HG03135 (cell line): ENCODE results near the gene PDE4C.
A peak's percentile ranks its signal among the peaks of the same experiment; 100 is the strongest.

Experiments
- ATAC-seq: cut with Tn5 transposase; IDR thresholded peaks from one replicate; pipeline ENCODE4 v1.9.1; 2021; ENCODE audit warnings: mild to moderate bottlenecking, moderate library complexity; ENCODE audit not compliant: unreplicated experiment

Gene PDE4C

DNA sequence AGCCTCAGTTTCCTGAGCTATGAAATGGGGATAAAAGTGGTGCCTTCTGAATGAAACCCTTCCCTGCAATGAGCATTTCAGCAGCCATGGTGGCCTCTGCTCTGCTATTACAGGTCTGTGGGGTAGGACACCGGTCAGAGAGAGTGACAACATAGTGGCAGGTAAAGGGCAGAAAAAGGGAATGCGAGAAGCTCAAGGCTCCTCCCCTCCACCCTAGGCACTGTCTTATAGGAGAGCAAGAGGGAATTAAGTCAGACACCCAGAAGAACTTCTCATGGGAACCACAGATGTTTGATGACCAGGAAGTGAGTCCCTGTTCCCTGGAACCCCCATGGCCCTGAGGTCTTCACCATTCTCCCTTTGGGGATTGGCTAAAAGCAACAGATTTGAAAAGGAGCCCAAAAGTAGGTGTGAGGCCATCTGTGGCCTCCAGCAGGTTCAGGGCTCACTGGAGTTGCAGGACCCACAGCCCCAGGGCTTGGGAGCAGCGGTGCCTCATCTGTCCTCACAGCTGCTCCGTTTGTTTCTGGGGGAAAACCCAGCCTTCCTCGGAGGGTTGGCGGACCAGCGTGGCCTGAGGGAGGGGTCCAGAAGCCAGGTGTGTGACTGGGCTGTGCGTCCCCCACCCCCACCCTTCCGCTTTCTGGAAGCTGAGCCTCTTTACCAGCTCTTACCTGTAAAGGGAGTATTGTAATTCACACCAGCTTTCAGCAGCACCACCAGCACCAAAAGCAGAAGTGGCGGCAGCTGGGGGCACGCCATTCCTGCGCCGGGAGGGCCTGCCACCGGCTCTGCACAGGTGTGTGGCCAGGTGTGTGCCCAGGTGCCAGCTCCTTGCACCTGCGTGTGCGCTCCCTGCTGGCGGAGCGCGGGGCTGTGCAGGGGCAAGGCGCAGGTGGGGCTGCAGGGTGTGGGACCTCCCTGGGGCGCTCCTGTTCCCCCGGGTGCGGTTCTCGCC is 28.6 kb upstream of the PDE4C start:
- ATAC-seq: no peak

DNA sequence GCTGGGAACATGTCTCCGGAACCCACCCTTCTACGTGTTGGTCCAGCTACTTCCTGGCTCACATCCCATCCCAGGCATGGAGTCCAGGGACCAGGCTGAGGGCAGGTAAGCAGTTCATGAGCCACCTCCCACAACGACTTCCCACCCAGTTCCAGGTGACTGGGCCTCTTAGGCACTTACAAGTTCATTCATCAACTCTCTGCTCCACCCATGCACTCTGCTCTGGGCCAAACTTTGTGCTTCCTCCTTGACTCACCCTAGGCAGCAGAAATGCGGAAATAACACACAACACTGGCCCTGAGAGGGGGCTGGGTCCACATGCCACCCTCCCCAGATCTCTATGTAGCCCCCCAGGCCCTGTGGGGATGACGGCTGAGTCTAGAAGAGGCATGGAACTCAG is 27.5 kb upstream of the PDE4C start:
- ATAC-seq: no peak

DNA sequence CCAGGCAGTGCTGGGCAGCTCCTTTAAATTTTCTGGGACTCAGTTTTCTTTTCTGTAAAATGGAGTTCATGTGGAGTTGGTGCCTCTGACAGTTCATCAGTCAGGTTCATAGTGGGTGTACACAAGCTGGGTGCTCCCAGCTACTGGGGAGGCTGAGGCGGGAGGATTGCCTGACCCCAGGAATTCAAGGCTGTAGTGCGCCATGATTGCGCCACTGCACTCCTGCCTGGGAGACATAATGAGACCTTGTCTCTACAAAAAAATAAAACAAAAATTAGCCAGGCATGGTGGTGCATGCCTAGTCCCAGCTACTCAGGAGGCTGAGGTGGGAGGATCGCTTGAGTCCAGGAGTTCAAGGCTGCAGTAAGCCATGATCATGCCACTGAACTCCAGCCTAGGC is 26.9 kb upstream of the PDE4C start:
- no peak for ATAC-seq

DNA sequence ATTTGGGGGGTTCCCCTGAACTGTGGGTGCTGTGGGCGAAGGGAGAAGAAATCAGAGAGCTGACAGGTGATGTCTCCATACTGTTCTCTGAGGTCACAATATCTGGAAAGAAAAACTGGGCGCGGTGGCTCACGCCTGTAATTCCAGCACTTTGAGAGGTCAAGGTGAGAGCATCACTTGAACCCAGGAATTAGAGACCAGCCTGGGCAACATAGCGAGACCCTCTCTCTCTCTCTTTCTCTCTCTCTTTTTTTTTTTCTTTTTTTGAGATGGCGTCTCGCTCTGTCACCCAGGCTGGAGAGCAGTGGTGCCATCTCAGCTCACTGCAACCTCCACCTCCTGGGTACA is 26.1 kb upstream of the PDE4C start:
- no peak for ATAC-seq

DNA sequence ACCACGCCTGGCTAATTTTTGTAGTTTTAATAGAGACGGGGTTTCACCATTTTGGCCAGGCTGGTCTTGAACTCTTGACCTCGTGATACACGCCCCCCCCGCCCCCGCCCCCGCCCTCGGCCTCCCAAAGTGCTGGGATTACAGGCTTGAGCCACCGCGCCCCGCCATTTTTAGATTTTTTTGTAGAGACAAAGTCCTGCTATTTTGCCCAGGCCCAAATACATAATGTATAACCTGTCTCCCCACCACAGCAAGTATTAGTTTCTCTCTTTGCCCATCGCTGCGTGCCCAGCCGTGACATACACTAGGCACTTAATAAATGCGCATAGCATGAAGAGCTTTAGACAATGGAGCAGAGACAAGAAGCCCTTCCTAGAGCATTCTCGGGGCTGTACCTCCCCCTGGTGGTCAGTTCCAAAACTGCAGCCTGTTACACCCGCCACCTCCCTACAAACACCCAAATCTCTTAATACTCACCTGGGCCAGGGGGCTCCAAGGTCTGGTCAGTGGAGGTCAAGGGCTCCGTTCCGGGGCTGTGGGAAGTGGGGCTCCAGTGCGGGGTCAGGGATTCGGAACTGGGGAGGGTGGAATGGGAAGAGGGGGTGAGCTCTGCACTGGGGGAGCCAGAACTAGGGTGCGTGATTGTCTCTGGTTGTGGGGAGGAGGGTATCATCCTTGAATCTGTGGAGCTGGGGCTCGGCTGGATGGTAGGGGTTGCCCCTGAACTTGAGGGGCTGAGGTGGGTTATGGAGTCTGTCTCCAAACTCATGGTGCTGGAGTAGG is 25.5 kb upstream of the PDE4C start:
- no peak for ATAC-seq

DNA sequence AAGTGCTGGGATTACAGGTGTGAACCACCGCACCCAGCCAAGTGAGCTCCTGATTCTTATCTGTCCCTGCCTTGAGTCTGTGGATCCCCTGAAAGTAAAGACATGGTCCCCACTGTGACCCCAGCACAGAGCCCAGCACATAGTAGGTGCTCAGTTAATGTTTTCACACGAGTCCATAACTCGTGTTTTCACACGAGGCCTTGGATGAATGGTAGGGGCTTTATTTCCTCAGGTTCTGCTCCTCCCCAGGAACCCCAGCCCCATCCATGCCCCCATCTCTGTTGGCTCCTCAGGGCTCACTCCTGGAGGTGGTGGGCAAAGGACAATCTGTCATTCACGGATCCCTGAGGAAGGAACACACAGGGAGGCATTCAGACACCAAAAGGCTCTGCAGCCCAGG is 23.6 kb upstream of the PDE4C start:
- ATAC-seq: no peak

DNA sequence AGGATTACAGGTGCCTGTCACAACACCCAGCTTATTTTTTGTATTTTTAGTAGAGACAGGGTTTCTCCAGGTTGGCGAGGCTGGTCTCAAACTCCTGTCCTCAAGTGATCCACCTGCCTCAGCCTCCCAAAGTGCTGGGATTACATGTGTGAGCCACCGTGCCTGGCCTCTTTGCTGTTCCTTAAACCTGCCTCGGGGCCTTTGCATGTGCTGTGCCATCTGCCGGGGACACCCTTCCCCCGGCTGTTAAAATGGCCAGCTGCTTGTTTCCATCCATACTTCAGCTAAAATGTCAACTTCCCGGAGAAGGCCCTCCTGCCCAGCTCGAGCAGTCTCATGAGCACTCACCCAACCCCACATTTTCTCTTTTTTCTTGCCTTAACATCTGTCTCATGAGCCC is 19.1 kb upstream of the PDE4C start:
- no peak for ATAC-seq

DNA sequence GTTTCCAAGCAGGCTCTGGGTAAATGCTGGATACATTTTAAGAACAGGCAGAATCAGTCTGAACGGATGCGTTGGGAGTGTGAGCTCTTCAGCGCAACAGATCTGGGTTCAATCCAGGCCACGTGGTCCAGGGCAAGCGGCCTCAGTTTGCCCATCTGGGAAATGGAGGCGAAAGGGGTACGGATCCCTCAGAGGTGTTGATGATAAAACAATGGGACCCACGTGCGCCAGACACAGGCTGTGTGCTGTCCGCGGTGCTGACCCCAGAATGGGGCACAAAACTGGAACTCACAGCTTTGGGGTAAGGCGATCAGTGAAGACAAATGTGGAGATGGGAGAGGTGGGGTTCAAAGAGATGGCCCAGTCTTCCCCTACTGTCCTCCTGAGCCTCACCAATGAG is 13.1 kb upstream of the PDE4C start:
- no peak for ATAC-seq

DNA sequence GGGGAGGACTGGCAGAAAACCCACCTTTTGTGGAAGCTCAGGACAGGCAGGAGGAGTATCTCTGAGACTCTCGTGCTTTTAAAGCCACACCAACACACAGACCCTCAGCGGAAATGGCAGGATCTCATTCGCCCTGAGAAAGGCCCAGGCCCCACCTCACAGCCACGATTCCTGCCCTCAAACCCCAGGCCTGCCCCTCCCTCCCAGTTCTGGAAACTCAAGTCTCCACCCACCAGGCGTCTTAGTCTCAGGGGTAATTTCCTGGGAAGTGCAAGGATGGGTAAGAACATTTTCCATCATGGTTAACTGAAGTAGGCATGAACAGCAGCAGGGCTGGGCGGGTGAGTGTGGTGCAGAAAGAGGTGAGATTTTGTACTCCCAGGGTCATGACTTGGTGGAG is 8.0 kb upstream of the PDE4C start:
- no peak for ATAC-seq

DNA sequence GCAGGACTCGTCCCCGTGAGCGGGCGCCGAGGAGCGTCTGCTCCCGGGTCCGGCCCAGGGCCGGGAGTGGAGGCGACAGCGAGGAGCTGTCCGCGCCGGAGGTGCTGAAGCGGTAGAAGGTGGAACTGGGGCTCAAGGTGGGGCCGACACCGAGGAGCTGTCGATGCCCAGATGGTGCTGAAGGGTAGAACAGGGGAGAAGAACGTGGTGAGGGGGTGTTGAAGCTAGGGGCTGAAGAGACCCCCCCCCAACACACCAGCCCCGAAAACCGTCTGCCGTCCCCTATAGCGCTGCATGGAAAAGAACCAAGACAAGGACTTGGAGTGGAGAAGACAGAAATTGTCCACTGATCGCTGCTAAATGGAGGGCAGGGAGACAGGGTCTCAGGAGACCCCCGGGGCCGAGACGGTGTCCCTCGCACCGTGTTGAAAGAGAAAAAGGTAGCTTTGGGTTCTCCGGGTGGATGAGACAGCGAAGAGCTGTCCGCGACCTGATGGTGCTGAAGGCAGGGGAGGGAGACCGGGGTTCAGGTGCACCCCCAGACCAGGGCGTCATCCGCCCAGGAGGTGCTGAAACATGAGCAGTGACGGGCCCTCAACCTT is 7.1 kb upstream of the PDE4C start:
- ATAC-seq: no peak

DNA sequence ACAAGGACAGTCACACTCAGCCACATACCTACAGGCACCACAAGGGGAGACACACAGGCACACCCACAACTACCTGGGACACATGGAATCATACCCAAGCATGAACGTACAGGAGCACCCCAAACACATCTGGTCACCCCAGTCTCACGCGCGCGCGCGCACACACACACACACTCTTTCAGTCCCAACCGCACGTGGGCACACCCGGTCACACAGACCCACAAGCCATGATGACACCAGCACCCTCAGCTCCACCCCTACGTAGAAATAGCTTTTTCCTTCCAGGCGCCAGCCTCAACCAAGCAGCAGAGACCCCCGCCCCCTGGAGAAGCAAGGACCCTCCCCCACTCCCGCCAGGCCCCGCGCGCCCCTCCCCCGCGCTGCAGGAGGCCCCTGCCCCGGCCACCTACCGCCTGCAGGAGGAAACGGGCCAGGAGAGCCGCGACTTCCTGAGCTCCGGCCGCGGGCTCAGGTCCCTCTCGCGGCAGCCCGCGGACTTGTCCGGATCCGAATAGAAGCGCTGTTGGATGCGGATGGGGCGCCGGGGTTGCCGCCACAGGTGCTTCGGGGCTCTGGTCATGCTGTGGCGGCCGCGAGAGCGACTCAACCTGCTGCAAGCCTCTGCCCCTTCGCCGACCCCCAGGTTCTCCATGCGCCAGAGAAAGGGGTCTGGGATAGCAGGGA is 6.4 kb upstream of the PDE4C start:
- ATAC-seq: no peak

DNA sequence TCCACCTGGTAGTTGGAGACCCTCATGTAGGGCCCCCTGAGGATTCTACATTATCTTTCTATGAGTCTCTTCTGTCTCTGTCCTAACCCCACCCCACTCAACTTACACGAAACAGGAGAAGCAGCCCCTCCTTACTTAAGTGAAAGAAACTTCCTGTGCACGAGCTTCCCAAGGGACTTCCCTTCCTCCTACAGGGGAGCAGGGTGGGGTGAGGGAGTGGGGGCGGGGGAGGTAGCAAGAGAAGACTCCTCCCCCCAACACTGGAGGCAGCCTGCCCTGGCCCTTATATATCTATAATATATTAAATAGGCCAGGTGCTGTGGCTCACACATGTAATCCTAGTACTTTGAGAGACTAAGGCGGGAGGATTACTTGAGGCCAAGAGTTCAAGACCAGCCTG is 5.5 kb upstream of the PDE4C start:
- ATAC-seq: no peak

DNA sequence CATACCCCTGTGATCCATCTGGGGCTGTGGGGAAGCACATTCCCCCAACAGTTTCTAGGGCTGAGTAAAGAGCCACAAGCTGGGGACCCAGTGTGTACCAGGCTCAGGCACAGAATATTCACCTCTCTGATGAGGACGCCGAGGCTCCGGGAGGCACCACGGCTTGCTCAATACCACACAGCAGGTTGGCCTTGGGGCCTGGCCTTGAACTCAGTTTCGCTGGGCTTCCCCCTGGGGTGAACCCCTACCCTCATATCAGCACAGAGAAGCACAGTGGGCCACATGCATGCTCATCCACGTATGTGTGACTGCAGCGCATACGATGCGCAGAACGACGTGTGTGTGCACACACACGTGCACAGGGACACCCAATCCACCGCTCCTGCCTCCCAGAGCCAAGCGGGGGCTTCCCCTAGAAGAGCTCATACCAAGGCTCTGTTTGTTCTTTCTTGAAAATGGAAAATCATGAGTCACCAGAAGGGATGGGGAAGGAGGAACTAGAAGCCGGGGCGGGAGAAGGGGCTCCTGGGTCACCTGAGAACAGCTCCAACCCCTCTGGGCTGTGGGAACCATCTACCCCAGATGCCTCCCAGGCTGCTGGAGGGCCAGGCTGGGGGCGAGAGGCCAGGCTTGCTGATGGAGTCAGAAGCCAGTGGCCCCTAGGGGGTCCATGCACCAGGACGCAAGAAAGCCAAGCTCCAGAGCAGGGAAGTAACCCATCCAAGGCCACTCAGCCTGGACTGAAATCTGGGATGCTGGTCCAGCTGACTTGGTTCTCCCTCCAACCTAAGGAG is 4.9 kb upstream of the PDE4C start:
- no peak for ATAC-seq

DNA sequence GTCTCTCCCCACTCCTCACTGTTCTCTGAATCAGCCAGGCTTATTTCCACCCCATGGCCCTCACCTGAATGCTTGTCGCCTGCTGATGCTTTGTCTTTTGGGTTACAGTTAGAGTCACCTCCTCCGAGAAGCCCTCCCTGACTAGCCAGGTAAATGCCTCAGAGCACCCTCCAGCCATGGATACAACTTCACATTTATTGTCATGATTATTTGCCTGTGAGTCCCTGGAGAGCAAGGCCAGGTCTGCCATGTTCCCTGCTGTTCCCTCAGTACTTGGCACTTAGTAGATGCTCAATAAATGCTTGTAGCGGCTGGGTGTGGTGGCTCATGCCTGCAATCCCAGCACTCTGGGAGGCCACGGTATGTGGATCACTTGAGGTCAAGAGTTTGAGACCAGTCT is 3.7 kb upstream of the PDE4C start:
- no peak for ATAC-seq

DNA sequence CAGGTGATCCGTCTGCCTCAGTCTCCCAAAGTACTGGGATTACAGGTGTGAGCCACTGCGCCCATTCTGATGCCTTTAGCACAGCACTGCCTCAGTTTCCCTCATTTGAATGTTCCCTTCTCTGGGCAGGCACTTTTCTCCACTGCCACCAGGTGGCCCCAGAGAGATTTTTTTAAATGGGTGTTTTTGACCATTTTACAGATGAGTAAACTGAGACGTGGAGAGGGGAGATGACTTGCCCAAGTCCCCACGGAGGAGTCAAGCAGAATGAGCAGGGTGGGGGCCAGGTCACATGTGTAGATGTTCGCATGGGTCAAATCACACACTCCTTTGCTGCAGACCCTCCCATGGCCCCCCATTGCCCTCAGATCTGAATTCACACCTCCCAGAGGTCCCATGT is 3.2 kb upstream of the PDE4C start:
- ATAC-seq: no peak

DNA sequence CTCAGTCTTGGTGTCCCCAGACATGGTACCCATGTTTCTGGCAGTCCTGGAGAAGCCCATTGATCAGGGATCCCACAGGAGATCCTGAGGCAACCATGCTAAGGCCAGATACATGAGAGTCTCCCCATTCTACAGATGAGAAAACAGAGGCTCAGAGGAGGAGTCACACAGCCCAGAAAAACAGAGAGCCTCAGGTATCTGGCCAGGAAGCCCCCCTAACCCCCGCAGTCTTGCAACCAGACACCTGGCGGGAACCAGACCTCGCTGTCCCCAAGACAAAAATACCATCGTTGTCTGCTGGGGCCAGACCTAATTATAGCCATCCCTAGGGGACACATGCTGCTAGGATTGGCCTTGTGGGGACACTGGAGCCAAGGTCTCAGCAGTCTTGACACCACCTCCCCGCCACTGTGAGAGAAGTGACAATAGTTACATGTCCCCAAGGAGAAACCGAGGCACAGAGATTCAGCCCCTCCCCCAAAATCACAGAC is 1.6 kb upstream of the PDE4C start:
- ATAC-seq: no peak

DNA sequence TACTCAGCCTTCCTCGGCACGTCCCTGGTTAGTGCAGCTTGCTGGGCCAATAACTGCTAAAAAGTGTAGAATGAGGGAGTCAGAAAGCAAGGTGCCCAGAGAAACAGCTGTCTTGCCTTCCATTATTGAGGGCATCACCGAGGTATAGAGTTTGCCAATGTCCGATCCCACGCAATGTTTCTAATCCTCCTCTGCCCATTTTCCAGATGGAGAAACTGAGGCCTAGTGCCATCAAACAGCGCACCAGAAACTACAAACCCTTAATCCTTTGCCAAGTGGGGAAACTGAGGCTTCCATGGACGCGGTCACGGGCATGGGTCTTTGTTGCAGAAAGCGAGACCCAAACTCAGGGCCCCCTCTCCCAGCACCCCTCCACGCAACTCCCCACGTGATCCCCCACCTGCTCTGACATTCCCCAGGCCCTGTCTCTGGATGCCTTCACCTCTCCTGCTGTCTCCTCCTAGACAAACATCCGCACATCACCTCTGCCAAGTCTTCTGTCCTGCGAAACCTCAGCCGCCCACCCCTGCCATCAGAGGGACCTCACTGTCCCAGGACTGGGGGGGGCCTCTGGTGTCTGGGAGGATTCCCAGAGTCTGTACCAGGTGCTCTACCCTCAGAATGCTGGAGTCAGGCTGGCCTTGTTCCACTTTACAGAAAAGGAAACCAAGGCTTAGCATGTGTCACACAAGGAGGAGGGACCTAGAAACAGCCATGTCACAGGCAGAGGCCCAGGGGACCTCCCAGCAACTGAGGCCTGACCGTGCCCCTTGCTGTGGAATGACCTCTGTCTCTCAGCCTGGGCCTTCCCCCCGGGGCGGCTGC is 930 bp upstream of the PDE4C start:
- no peak for ATAC-seq

DNA sequence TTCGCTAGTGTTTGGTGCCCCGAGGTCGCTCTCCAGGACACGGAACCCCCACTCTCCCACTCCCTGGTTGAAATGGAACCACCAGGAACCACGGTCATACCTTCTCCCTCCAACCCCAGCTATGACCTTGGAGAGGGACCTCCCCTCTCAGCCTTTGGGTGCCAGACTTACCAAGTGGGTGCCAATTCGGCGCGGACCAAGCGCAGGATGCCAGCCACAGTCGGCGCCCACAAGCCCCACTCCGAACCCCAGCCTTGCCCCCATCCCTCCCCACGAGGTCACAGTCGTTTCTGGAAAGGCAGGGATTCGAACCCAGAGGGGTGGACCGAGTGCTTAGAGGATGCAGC is 910 bp downstream of the PDE4C start:
- no peak for ATAC-seq

DNA sequence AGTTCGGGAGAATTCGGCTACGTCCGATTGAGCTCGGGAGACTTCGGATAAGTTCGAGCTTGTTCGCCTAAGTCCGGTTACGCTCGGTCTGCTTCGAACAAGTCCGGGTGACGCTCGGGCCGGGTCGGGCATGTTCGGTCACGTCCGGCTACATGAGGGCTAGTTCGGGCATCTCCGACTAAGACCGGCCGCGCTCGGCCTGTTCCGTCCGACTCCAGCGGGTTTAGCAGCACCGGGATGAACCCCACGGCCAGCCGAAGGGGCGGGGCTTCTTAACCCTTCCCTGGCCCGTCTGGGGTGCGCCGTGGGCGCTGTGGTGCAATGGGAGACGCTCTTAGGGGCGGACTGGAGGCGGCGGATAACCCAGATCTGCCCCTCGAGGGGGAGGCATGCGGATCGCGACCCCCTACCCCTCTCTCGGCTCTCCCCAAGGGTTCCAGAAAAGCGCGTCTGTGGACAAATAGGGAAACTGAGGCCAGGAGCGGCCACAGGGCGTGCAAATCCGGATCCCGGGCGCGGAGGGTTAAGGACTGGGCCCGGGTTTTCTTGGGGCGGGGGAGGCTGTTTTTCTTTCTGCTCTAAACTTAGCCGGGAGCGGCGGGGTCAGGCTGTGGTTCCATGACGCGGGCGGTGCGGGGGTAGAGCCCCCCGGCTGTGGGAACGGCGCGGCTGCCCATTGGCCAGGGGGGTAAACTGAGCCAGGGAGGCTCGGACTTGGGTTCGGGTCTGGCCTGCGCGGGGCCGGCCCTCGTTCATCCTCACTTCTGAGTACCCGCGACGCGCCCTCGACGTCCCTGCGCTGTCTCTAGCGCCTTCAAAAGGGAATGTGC is 1.5 kb downstream of the PDE4C start:
- ATAC-seq: peak; percentile 85
